GM12878 (cell line): ENCODE results near the gene SLC12A1. TPM values are rescaled to one million over a fixed set of nuclear protein-coding genes. Genes with fewer than 3 reads are reported as not detected.

Source experiments
- ATAC-seq: fragments of 200-7000 bp; cut with Tn5 transposase; 3 replicates; pipeline ENCODE4 v1.9.1; 2020; ENCODE audit warnings: mild to moderate bottlenecking, moderate library complexity
- BruUV-seq: library from RNA; stranded (reverse); fragments of 400-500 nt; replicated peaks from 2 replicates; lab custom pipeline; 2021; lab: Mats Ljungman, UMichigan
- CTCF ChIA-PET: fragments of 300-600 bp; sonication (Branson Sonifier 250); formaldehyde crosslinking; extraction: SDS; loops from one replicate; lab custom pipeline; 2021; ENCODE audit warnings: inconsistent platforms; lab: Yijun Ruan, JAX
- POLR2A ChIA-PET: fragments of 350-600 bp; formaldehyde crosslinking; extraction: SDS; loops from one replicate; lab custom pipeline; 2021; ENCODE audit warnings: inconsistent platforms; lab: Charles Lee
- RAD21 ChIA-PET: fragments of 300-600 bp; sonication (Branson Sonifier 250); formaldehyde crosslinking; loops from one replicate; lab custom pipeline; 2023; ENCODE audit warnings: antibody characterized with exemption; ENCODE audit not compliant: unreplicated experiment; lab: Charles Lee
- SMC1A ChIA-PET: fragments of 300-600 bp; sonication (Branson Sonifier 250); formaldehyde crosslinking; loops from one replicate; lab custom pipeline; 2023; ENCODE audit not compliant: unreplicated experiment, uncharacterized antibody; lab: Charles Lee
- DNase-seq: peaks from one replicate; pipeline ENCODE4 v3.0.0-alpha.2; 2011; ENCODE audit warnings: low read depth, low spot score
- FAIRE-seq: peaks from 3 replicates; lab custom pipeline; 2011; peaks lifted over from hg19 to GRCh38; lab: Jason Lieb, UNC
- H2AFZ ChIP-seq: 2 replicates; pipeline ENCODE4 v1.6.0; 2011; ENCODE audit warnings: low read depth, low read length, control low read depth; ENCODE audit not compliant: control insufficient read depth
- H3K27ac ChIP-seq: 2 replicates; pipeline ENCODE4 v1.5.1; 2011; ENCODE audit warnings: control low read depth; ENCODE audit not compliant: control insufficient read depth, insufficient read depth
- H3K27me3 ChIP-seq, 2 experiments: replicated peaks in 1 of 2; 2 replicates each; pipeline versions ENCODE4 v1.6.0 to v1.6.1; 2011; ENCODE audit warnings: low read length in 1 of 2; ENCODE audit not compliant: control insufficient read depth in 2 of 2, insufficient read depth in 2 of 2
- H3K36me3 ChIP-seq, 2 experiments: 2 replicates each; pipeline ENCODE4 v1.5.1; 2011; ENCODE audit warnings: low read length in 1 of 2; ENCODE audit not compliant: control insufficient read depth in 2 of 2, insufficient read depth in 2 of 2
- H3K4me1 ChIP-seq: 2 replicates; pipeline ENCODE4 v1.6.1; 2011; ENCODE audit warnings: mild to moderate bottlenecking, low read length, moderate library complexity, mixed read lengths; ENCODE audit not compliant: control insufficient read depth, insufficient read depth
- H3K4me2 ChIP-seq: 2 replicates; pipeline ENCODE4 v1.6.0; 2011; ENCODE audit warnings: control low read depth; ENCODE audit not compliant: control insufficient read depth, insufficient read depth
- H3K4me3 ChIP-seq: fragments of 200-600 bp; sonication (generic); 2 replicates; pipeline ENCODE4 v1.5.1; 2016
- H3K79me2 ChIP-seq: 2 replicates; pipeline ENCODE4 v1.6.0; 2011; ENCODE audit warnings: low read length; ENCODE audit not compliant: control insufficient read depth, insufficient read depth
- H3K9ac ChIP-seq: 2 replicates; pipeline ENCODE4 v1.8.0; 2011; ENCODE audit warnings: low read length, control low read depth, mixed read lengths; ENCODE audit not compliant: control insufficient read depth, insufficient read depth
- H3K9me3 ChIP-seq: replicated peaks from 3 replicates; pipeline ENCODE4 v1.5.1; 2011; ENCODE audit warnings: mild to moderate bottlenecking, low read length; ENCODE audit not compliant: control insufficient read depth, insufficient read depth
- H4K20me1 ChIP-seq: 2 replicates; pipeline ENCODE4 v1.6.0; 2011; ENCODE audit not compliant: control insufficient read depth, insufficient read depth
- CBX3 ChIP-seq: fragments of 200-600 bp; sonication (generic); IDR thresholded peaks from 2 replicates; pipeline ENCODE4 v1.6.1; 2016; ENCODE audit warnings: low read depth, borderline replicate concordance
- CREB1 ChIP-seq: IDR thresholded peaks from 2 replicates; pipeline ENCODE4 v1.6.1; 2012; ENCODE audit warnings: low read depth, mild to moderate bottlenecking, inconsistent platforms
- ESRRA ChIP-seq: IDR thresholded peaks from 2 replicates; pipeline ENCODE4 v1.6.1; 2012; ENCODE audit warnings: mild to moderate bottlenecking, low read length, improper control_type of control experiment
- GATAD2B ChIP-seq: fragments of 450-650 bp; conservative IDR thresholded peaks from 2 replicates; pipeline ENCODE4 v1.6.1; 2017; ENCODE audit warnings: low read depth, mild to moderate bottlenecking, moderate library complexity
- NR2F1 ChIP-seq: fragments of 450-650 bp; conservative IDR thresholded peaks from 2 replicates; pipeline ENCODE4 v1.6.1; 2017; ENCODE audit warnings: mild to moderate bottlenecking
- POU2F2 ChIP-seq: IDR thresholded peaks from 3 replicates; pipeline ENCODE4 v1.6.1; 2011; ENCODE audit warnings: low read depth, mild to moderate bottlenecking, low read length, borderline replicate concordance
- RAD21 ChIP-seq: IDR thresholded peaks from 2 replicates; pipeline ENCODE4 v1.6.1; 2011; ENCODE audit warnings: mild to moderate bottlenecking, low read depth, low read length, moderate library complexity; ENCODE audit not compliant: insufficient read depth
- RCOR1 ChIP-seq: conservative IDR thresholded peaks from 2 replicates; pipeline ENCODE4 v1.6.1; 2012; ENCODE audit warnings: low read depth, low read length, improper control_type of control experiment
- SIX5 ChIP-seq: IDR thresholded peaks from 2 replicates; pipeline ENCODE4 v1.6.1; 2011; ENCODE audit warnings: mild to moderate bottlenecking, low read depth, low read length, moderate library complexity; ENCODE audit not compliant: severe bottlenecking
- SRF ChIP-seq, 2 experiments: IDR thresholded peaks; 2 replicates each; pipeline ENCODE4 v1.6.1; 2011; ENCODE audit warnings: low read depth in 2 of 2, low read length in 2 of 2, mild to moderate bottlenecking in 1 of 2, moderate library complexity in 1 of 2
- TAF1 ChIP-seq: IDR thresholded peaks from 2 replicates; pipeline ENCODE4 v1.6.1; 2011; ENCODE audit warnings: mild to moderate bottlenecking, low read depth, low read length, borderline replicate concordance
- ZNF274 ChIP-seq: IDR thresholded peaks from one replicate; pipeline ENCODE4 v1.8.0; 2011; ENCODE audit not compliant: insufficient read length, insufficient read depth
- WGBS: methylation state at CpG from one replicate; pipeline ENCODE4 v1.1.6; 2016; ENCODE audit warnings: low lambda C conversion rate; ENCODE audit not compliant: insufficient replicate concordance, insufficient coverage; ENCODE audit errors: missing lambda C conversion rate; 5-methylcytosine and 5-hydroxymethylcytosine counted together
- in situ Hi-C: fragments of 300-500 bp; cut with MboI; formaldehyde crosslinking; loops from 9 replicates; pipeline ENCODE4 v1.14.3; 2018; ENCODE audit warnings: mixed read lengths
- intact Hi-C: fragments of 100-400 bp; cut with micrococcal nuclease; formaldehyde crosslinking; loops from one replicate; pipeline ENCODE4 v1.14.2; 2022; ENCODE audit not compliant: unreplicated experiment
- polyA plus RNA-seq, 11 experiments: library from polyadenylated mRNA; depleted of rRNA in 4 of 11; unstranded in 6 of 11; stranded (reverse) in 5 of 11; fragments of >200 nt; fragmentation: Nextera tagmentation in 4 of 11; fragmentation: Illumina TruSeq in 1 of 11; extraction: Ambion mirVana in 4 of 11; extraction: Trizol in 1 of 11; gene quantifications; 1 replicate in 1 of 11; 2 replicates in 10 of 11; pipeline versions ENCODE4 v1.2.1 to v1.2.3, GENCODE V29; 2011 to 2016; ENCODE audit warnings: inconsistent platforms in 2 of 11, missing spikeins in 2 of 11, low read depth in 1 of 11
- total RNA-seq, 4 experiments: library from RNA; depleted of rRNA in 3 of 4; stranded (reverse); fragments of >200 nt in 3 of 4; fragmentation: Illumina TruSeq in 1 of 4; extraction: Trizol in 1 of 4; gene quantifications; 2 replicates each; pipeline versions ENCODE4 v1.2.1 to v1.2.3, GENCODE V29; 2013 to 2021
- TF ChIP-seq, protein P1 (sequence below): fragments of 450-650 bp; IDR thresholded peaks from 2 replicates; pipeline ENCODE4 v1.6.1; 2017; ENCODE audit warnings: mild to moderate bottlenecking, moderate library complexity
- TF ChIP-seq, protein P2 (sequence below): fragments of 150-350 bp; IDR thresholded peaks from 2 replicates; pipeline ENCODE4 v1.6.1; 2014; ENCODE audit warnings: mild to moderate bottlenecking, low read depth, low read length
- TF ChIP-seq, protein P3 (sequence below): IDR thresholded peaks from 2 replicates; pipeline ENCODE4 v1.6.1; 2012; ENCODE audit warnings: low read length, inconsistent platforms
- TF ChIP-seq, protein P4 (sequence below): fragments of 450-650 bp; IDR thresholded peaks from 2 replicates; pipeline ENCODE4 v1.6.1; 2017; ENCODE audit warnings: antibody characterized with exemption, mild to moderate bottlenecking, moderate library complexity

SLC12A1 gene
- total and polyA plus RNA-seq, 10 of the 15 experiments (the other 5 are each of a cell fraction or from before 2014, with no cell fraction given), result under 0.01 TPM; not detected in 9

DNA sequence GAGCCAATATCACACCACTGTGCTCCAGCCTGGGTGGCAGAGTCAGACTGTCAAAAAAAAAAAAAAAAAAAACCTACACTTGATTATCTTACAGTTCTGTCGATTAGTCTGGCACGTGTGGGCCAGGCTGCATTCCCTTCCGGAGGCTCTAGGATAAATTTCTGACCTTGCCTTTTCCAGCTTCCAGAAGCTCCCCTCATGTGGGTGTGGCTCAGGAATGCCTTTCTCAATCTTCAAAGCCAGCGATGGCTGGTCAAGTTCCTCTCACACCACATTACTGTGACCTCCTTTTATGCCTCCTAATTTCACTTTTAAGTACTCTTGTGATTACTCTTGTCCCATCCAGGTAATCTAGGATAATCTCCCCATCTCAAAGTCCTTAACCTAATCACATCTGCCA lies 66.9 kb downstream of the SLC12A1 start:
- 15% methylated on average over 4 of the region's 4 CpGs for WGBS
- Histone ChIP-seq H3K4me3 (no peak overlapping the region), H4K20me1 (no peaks in the 10 kb centered on the region), H3K36me3 (no peaks in the 10 kb centered on the region), H3K4me2 (no peak overlapping the region), H3K27ac (no peak overlapping the region), H3K79me2 (no peaks in the 10 kb centered on the region), H3K9me3 (no peaks in the 10 kb centered on the region), H2AFZ (no peak overlapping the region), H3K4me1 (no peaks in the 10 kb centered on the region), H3K27me3 (peaks cover 0 to 3% of the 10 kb centered on the region in 2 experiments; a peak in 3 of 4 replicates), H3K9ac (no peak overlapping the region)
- ChIA-PET CTCF (no interaction called here), RAD21 (no interaction called here), POLR2A (no interaction called here), SMC1A (no interaction called here)
- intact Hi-C loops, result no loop called here
- FAIRE-seq, result no peak
- in situ Hi-C loops, result loop anchor here (25.0 kb wide), 1 partner anchor 786 kb away; no protein-coding TSS in a partner anchor
- no TSS peak for BruUV-seq
- ATAC-seq, result no peak
- DNase-seq, result no peak
- TF ChIP-seq ZNF274, result no peak
- no peak for TF ChIP-seq GATAD2B
- no peak for TF ChIP-seq RAD21
- no peak for TF ChIP-seq POU2F2
- TF ChIP-seq, protein P1, sequence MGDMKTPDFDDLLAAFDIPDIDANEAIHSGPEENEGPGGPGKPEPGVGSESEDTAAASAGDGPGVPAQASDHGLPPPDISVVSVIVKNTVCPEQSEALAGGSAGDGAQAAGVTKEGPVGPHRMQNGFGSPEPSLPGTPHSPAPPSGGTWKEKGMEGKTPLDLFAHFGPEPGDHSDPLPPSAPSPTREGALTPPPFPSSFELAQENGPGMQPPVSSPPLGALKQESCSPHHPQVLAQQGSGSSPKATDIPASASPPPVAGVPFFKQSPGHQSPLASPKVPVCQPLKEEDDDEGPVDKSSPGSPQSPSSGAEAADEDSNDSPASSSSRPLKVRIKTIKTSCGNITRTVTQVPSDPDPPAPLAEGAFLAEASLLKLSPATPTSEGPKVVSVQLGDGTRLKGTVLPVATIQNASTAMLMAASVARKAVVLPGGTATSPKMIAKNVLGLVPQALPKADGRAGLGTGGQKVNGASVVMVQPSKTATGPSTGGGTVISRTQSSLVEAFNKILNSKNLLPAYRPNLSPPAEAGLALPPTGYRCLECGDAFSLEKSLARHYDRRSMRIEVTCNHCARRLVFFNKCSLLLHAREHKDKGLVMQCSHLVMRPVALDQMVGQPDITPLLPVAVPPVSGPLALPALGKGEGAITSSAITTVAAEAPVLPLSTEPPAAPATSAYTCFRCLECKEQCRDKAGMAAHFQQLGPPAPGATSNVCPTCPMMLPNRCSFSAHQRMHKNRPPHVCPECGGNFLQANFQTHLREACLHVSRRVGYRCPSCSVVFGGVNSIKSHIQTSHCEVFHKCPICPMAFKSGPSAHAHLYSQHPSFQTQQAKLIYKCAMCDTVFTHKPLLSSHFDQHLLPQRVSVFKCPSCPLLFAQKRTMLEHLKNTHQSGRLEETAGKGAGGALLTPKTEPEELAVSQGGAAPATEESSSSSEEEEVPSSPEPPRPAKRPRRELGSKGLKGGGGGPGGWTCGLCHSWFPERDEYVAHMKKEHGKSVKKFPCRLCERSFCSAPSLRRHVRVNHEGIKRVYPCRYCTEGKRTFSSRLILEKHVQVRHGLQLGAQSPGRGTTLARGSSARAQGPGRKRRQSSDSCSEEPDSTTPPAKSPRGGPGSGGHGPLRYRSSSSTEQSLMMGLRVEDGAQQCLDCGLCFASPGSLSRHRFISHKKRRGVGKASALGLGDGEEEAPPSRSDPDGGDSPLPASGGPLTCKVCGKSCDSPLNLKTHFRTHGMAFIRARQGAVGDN, result no peak
- TF ChIP-seq SIX5, result no peak
- TF ChIP-seq RCOR1, result no peak
- TF ChIP-seq ESRRA, result no peak
- TF ChIP-seq, protein P2, sequence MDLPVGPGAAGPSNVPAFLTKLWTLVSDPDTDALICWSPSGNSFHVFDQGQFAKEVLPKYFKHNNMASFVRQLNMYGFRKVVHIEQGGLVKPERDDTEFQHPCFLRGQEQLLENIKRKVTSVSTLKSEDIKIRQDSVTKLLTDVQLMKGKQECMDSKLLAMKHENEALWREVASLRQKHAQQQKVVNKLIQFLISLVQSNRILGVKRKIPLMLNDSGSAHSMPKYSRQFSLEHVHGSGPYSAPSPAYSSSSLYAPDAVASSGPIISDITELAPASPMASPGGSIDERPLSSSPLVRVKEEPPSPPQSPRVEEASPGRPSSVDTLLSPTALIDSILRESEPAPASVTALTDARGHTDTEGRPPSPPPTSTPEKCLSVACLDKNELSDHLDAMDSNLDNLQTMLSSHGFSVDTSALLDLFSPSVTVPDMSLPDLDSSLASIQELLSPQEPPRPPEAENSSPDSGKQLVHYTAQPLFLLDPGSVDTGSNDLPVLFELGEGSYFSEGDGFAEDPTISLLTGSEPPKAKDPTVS, result no peak
- TF ChIP-seq NR2F1, result no peak
- TF ChIP-seq SRF (IDR thresholded peaks at IDR 0.05; ENCODE audit: low read depth in 2 of 2, low read length in 2 of 2), result no peak
- TF ChIP-seq CBX3, result no peak
- TF ChIP-seq CREB1, result no peak
- no peak for TF ChIP-seq TAF1
- TF ChIP-seq, protein P3, sequence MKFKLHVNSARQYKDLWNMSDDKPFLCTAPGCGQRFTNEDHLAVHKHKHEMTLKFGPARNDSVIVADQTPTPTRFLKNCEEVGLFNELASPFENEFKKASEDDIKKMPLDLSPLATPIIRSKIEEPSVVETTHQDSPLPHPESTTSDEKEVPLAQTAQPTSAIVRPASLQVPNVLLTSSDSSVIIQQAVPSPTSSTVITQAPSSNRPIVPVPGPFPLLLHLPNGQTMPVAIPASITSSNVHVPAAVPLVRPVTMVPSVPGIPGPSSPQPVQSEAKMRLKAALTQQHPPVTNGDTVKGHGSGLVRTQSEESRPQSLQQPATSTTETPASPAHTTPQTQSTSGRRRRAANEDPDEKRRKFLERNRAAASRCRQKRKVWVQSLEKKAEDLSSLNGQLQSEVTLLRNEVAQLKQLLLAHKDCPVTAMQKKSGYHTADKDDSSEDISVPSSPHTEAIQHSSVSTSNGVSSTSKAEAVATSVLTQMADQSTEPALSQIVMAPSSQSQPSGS, result no peak
- TF ChIP-seq, protein P4, sequence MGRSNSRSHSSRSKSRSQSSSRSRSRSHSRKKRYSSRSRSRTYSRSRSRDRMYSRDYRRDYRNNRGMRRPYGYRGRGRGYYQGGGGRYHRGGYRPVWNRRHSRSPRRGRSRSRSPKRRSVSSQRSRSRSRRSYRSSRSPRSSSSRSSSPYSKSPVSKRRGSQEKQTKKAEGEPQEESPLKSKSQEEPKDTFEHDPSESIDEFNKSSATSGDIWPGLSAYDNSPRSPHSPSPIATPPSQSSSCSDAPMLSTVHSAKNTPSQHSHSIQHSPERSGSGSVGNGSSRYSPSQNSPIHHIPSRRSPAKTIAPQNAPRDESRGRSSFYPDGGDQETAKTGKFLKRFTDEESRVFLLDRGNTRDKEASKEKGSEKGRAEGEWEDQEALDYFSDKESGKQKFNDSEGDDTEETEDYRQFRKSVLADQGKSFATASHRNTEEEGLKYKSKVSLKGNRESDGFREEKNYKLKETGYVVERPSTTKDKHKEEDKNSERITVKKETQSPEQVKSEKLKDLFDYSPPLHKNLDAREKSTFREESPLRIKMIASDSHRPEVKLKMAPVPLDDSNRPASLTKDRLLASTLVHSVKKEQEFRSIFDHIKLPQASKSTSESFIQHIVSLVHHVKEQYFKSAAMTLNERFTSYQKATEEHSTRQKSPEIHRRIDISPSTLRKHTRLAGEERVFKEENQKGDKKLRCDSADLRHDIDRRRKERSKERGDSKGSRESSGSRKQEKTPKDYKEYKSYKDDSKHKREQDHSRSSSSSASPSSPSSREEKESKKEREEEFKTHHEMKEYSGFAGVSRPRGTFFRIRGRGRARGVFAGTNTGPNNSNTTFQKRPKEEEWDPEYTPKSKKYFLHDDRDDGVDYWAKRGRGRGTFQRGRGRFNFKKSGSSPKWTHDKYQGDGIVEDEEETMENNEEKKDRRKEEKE, result no peak
